ENCODE measurements around the gene SGCG.
"Not testable (repeated sequence)": the region's sequence is repeated elsewhere in the genome, so short reads cannot be mapped to it uniquely, and the experiment has no call there.

Gene SGCG

DNA sequence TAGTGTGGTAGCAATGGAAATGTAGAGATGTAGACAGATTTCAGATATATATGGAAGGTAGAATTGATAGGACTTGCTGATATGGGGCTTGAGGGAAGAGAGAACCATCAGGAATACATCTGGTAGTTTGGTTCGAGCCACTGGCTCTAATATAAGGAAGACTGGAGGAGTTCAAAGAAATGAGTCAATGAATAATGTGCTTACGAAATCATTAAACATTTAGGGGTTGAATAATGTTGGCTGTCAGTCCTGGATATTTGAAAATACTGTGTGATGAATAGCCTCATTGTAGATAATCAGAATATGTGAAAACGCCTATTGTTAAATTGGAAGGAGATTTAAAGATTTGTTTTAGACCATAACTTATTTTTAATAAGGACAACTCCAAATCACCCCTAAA is 21.6 kb downstream of the SGCG start:
- DNase-seq (ENCODE audit: insufficient read length, low spot score) = no peak
- TF ChIP-seq POU2F2 (IDR thresholded peaks at IDR 0.05; ENCODE audit: low read depth, low read length) (no peak), PAX5 (IDR thresholded peaks at IDR 0.05; ENCODE audit: insufficient read depth, low read length, severe bottlenecking) (no peak), SPI1 (IDR thresholded peaks at IDR 0.05; ENCODE audit: low read depth, low read length) (no peak)
- FAIRE-seq = no peak

DNA sequence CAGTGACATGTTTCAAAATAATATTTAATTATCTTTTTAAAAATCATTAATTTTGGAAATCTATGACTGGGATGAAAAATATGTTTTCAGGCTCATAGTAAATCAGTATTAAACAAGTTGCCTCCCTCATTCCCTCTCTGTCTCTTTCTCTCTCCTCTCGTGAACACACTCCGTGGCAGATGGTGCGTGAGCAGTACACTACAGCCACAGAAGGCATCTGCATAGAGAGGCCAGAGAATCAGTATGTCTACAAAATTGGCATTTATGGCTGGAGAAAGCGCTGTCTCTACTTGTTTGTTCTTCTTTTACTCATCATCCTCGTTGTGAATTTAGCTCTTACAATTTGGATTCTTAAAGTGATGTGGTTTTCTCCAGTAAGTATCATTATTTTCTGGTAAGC is 22.7 kb downstream of the SGCG start:
- no peak for TF ChIP-seq SPI1 (IDR thresholded peaks at IDR 0.05; ENCODE audit: low read depth, low read length)
- TF ChIP-seq POU2F2 (IDR thresholded peaks at IDR 0.05; ENCODE audit: low read depth, low read length) = no peak
- no peak for TF ChIP-seq POLR2A (IDR thresholded peaks at IDR 0.05; ENCODE audit: low read depth, low read length)
- TF ChIP-seq TAF1 (IDR thresholded peaks at IDR 0.05; ENCODE audit: low read depth, low read length) = no peak
- no peak for TF ChIP-seq PAX5 (IDR thresholded peaks at IDR 0.05; ENCODE audit: insufficient read depth, low read length, severe bottlenecking)
- no peak for DNase-seq (ENCODE audit: insufficient read length, low spot score)
- no peak for FAIRE-seq

DNA sequence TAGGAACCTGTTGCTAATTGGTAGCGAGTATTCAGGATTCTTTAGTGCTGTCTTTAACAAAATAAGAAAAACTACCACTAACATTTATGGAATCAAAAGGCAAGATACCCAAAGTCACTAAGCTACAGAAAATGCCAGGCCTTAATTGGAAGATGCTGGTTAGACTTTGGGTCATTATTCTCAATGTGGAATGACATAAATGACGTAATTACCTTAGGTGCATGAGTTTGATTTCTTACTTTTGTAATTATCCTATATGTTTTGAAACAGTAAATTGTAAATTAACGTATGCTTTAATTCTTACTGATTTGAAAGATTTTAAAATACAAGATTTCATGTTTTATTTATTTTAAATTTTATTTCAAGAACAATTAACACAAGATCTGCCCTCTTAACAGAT is 25.0 kb downstream of the SGCG start:
- no peak for FAIRE-seq
- DNase-seq (ENCODE audit: insufficient read length, low spot score) = no peak
- TF ChIP-seq POLR2A (IDR thresholded peaks at IDR 0.05; ENCODE audit: low read depth, low read length) (no peak), POU2F2 (IDR thresholded peaks at IDR 0.05; ENCODE audit: low read depth, low read length) (no peak), POLR2AphosphoS5 (IDR thresholded peaks at IDR 0.05; ENCODE audit: low read depth, low read length) (no peak), PAX5 (IDR thresholded peaks at IDR 0.05; ENCODE audit: insufficient read depth, low read length, severe bottlenecking) (no peak), TAF1 (IDR thresholded peaks at IDR 0.05; ENCODE audit: low read depth, low read length) (no peak), SPI1 (IDR thresholded peaks at IDR 0.05; ENCODE audit: low read depth, low read length) (no peak)

DNA sequence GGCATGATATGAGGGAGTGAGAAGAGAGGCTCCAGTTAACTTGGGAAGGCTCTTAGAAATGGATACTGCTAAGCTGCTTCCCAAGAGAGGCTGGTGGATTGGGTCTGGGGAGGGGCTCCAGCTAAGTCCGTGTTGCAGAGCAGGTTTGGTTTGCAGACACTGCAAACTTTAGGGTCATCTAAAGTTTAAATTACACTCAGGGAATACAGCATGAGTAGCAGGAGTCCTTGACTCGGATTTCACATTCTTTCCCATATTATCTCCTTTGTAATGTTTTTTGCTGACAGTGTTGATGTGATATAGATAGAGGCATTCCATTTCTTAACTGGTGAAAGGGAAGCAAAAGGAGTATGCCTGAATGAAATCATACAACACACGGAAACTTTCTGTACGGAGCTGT is 31.9 kb downstream of the SGCG start:
- no peak for DNase-seq (ENCODE audit: insufficient read length, low spot score)
- FAIRE-seq = no peak
- TF ChIP-seq POLR2AphosphoS5 (IDR thresholded peaks at IDR 0.05; ENCODE audit: low read depth, low read length) (no peak), PAX5 (IDR thresholded peaks at IDR 0.05; ENCODE audit: insufficient read depth, low read length, severe bottlenecking) (no peak), TAF1 (IDR thresholded peaks at IDR 0.05; ENCODE audit: low read depth, low read length) (no peak), SPI1 (IDR thresholded peaks at IDR 0.05; ENCODE audit: low read depth, low read length) (no peak)

DNA sequence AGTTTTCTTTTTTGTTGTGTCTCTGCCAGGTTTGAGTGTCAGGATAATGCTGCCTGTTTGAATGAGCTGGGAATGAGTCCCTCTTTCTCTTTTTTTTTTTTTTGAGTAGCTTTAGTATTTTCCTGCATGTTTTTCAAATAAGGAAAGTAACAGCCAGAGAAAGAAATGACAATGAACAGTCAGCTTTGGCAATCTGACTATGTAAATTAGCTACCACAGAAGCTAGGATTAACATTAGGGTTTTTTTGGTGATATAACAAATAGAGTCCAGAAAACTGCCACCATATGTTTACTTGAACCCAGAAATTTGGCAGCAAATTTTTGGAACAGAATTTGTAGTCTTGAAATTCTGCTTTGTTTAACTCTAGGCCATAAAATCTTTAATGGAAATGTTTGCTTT is 50.5 kb downstream of the SGCG start:
- DNase-seq (ENCODE audit: insufficient read length, low spot score) (no peak), FAIRE-seq (no peak)
- TF ChIP-seq SPI1 (IDR thresholded peaks at IDR 0.05; ENCODE audit: low read depth, low read length) (no peak), PAX5 (IDR thresholded peaks at IDR 0.05; ENCODE audit: insufficient read depth, low read length, severe bottlenecking) (no peak), POLR2A (IDR thresholded peaks at IDR 0.05; ENCODE audit: low read depth, low read length) (no peak), POU2F2 (IDR thresholded peaks at IDR 0.05; ENCODE audit: low read depth, low read length) (no peak)

DNA sequence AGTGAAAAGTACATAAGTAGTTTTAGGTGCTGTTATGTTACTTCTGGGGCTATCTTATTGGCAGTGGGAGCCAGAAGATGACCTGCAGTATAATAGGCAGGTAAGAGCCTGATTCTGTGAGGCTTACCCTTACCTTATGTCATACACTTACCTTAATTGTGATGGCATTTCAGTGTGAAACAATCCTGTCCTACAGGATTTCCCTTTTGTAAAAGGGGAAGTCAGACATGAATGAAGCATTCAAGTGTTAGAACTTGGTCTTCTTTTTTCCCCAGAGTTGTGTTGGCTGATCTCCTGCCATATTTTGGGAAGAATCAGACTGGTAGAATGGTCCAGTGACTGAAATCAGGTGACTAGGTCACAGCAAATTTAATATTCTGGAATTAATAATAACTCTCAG is 55.2 kb downstream of the SGCG start:
- TF ChIP-seq PAX5 (IDR thresholded peaks at IDR 0.05; ENCODE audit: insufficient read depth, low read length, severe bottlenecking) (no peak), TAF1 (IDR thresholded peaks at IDR 0.05; ENCODE audit: low read depth, low read length) (no peak), POLR2AphosphoS5 (IDR thresholded peaks at IDR 0.05; ENCODE audit: low read depth, low read length) (no peak), POU2F2 (IDR thresholded peaks at IDR 0.05; ENCODE audit: low read depth, low read length) (no peak), SPI1 (IDR thresholded peaks at IDR 0.05; ENCODE audit: low read depth, low read length) (no peak)
- DNase-seq (ENCODE audit: insufficient read length, low spot score) (no peak), FAIRE-seq (no peak)

DNA sequence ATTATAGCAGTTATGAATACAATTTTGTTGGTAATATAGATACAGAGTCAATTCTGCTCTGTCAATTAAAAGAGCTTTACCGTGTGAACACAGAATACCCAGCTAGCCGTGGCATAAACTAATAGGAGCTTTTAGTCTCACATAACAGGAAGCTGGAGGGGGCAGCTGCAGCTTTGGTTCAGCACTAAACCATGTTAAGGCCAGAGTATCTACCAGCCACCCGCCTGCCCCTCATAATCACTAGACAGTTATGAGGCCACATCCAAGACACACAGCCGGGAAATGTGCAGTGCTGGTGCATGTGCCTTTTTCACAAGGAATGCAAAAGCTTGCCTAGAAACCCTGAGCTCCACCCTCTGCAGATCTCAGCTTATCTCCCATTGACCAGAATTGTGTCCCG is 62.3 kb downstream of the SGCG start:
- FAIRE-seq (no peak), DNase-seq (ENCODE audit: insufficient read length, low spot score) (no peak)

GRCh38 chr13:23248410-23248809 is 67.6 kb downstream of the SGCG start:
- not testable (repeated sequence) for DNase-seq (ENCODE audit: insufficient read length, low spot score); FAIRE-seq

More for the DNA sequence above, 62.3 kb downstream of the SGCG start:
- TF ChIP-seq POLR2AphosphoS5 (IDR thresholded peaks at IDR 0.05; ENCODE audit: low read depth, low read length) (no peak), POU2F2 (IDR thresholded peaks at IDR 0.05; ENCODE audit: low read depth, low read length) (no peak), POLR2A (IDR thresholded peaks at IDR 0.05; ENCODE audit: low read depth, low read length) (no peak), SPI1 (IDR thresholded peaks at IDR 0.05; ENCODE audit: low read depth, low read length) (no peak), PAX5 (IDR thresholded peaks at IDR 0.05; ENCODE audit: insufficient read depth, low read length, severe bottlenecking) (no peak), TAF1 (IDR thresholded peaks at IDR 0.05; ENCODE audit: low read depth, low read length) (no peak)

GRCh38 chr13:23254506-23254905 is 73.7 kb downstream of the SGCG start:
- FAIRE-seq (no peak), DNase-seq (ENCODE audit: insufficient read length, low spot score) (no peak)
- TF ChIP-seq POLR2AphosphoS5 (IDR thresholded peaks at IDR 0.05; ENCODE audit: low read depth, low read length) (no peak), TAF1 (IDR thresholded peaks at IDR 0.05; ENCODE audit: low read depth, low read length) (no peak), POU2F2 (IDR thresholded peaks at IDR 0.05; ENCODE audit: low read depth, low read length) (no peak), PAX5 (IDR thresholded peaks at IDR 0.05; ENCODE audit: insufficient read depth, low read length, severe bottlenecking) (no peak), SPI1 (IDR thresholded peaks at IDR 0.05; ENCODE audit: low read depth, low read length) (no peak), POLR2A (IDR thresholded peaks at IDR 0.05; ENCODE audit: low read depth, low read length) (no peak)

GRCh38 chr13:23267571-23267970 is 86.8 kb downstream of the SGCG start:
- TF ChIP-seq POLR2AphosphoS5 (IDR thresholded peaks at IDR 0.05; ENCODE audit: low read depth, low read length) = no peak
- no peak for TF ChIP-seq POLR2A (IDR thresholded peaks at IDR 0.05; ENCODE audit: low read depth, low read length)
- TF ChIP-seq TAF1 (IDR thresholded peaks at IDR 0.05; ENCODE audit: low read depth, low read length) = no peak
- TF ChIP-seq POU2F2 (IDR thresholded peaks at IDR 0.05; ENCODE audit: low read depth, low read length) = no peak
- no peak for TF ChIP-seq PAX5 (IDR thresholded peaks at IDR 0.05; ENCODE audit: insufficient read depth, low read length, severe bottlenecking)
- no peak for TF ChIP-seq SPI1 (IDR thresholded peaks at IDR 0.05; ENCODE audit: low read depth, low read length)
- FAIRE-seq (no peak), DNase-seq (ENCODE audit: insufficient read length, low spot score) (no peak)

GRCh38 chr13:23268441-23268840 is 87.7 kb downstream of the SGCG start:
- TF ChIP-seq POLR2A (IDR thresholded peaks at IDR 0.05; ENCODE audit: low read depth, low read length) (no peak), PAX5 (IDR thresholded peaks at IDR 0.05; ENCODE audit: insufficient read depth, low read length, severe bottlenecking) (no peak), TAF1 (IDR thresholded peaks at IDR 0.05; ENCODE audit: low read depth, low read length) (no peak), POU2F2 (IDR thresholded peaks at IDR 0.05; ENCODE audit: low read depth, low read length) (no peak), POLR2AphosphoS5 (IDR thresholded peaks at IDR 0.05; ENCODE audit: low read depth, low read length) (no peak), SPI1 (IDR thresholded peaks at IDR 0.05; ENCODE audit: low read depth, low read length) (no peak)
- peak; percentile 66 for FAIRE-seq
- DNase-seq (ENCODE audit: insufficient read length, low spot score) = no peak
